NCI-H524 treated with DMSO at 0.1 percent for 48 hours (cell line): ENCODE measurements around the gene ADGRF1.
"Not testable (repeated sequence)": the region's sequence is repeated elsewhere in the genome, so short reads cannot be mapped to it uniquely, and the experiment has no call there.

Source experiments
- DNase-seq: peaks from one replicate; lab custom pipeline; 2025; lab: John Stamatoyannopoulos, UW

The ADGRF1 gene

DNA sequence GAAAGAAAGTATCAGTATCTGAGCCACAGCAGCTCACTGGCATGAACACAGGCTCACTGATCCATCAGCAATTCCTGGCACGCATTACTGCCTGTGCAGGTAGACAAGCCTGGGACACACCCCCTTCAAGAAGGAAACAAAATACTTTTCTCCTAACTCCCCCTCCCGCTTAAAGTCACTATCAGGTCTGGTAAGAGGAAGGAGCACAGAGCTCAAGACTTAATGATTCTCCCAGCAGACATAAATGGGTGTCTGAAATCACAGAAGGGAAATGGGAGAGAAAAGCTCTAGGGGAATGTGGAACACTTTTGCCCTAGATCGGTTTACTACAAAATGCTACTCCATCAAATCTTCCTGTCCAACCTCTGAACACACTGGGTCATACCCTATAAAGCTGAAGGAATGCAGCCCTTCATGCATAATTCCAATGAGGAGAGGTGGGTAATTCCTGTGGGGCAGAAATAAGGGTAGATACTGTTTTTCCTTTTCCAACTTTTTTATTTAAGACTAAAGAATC is at the start of gene ADGRF1:
Gene ADGRF1 (minus strand): TSS at position 58 of the 517 bp plus-strand sequence. CDS start 13,271 bp downstream, outside the sequence.
- no peak for DNase-seq

GRCh38 chr6:47090881-47091280 is 48.7 kb upstream of the ADGRF1 start:
- no peak for DNase-seq

- not testable (repeated sequence) for DNase-seq
Observed at GRCh38 chr6:47089473-47089872, 47.3 kb upstream of the ADGRF1 start.

GRCh38 chr6:47086051-47086770 is 44.1 kb upstream of the ADGRF1 start:
- no peak for DNase-seq

DNA sequence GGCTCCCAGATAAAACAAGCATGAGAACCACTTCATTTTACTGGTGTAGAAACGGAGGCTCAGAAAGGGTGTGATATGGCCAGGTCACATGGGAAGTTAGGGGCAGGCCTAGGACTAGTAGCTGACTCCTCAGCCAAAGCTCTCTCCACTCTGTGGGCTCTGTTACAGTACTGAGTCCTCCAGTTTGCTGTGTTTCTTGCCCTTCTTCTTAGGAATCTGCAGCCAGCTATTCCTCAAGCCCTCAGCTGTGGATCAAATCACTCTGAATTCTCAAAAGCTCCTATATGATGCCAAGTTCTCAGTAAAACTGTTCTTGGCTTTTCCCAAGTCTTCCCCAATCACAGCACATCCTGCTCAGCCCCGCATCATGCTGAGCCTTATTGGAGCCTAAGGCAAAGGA is 42.5 kb upstream of the ADGRF1 start:
- no peak for DNase-seq

GRCh38 chr6:47083586-47084047 is 41.5 kb upstream of the ADGRF1 start:
- no peak for DNase-seq

DNA sequence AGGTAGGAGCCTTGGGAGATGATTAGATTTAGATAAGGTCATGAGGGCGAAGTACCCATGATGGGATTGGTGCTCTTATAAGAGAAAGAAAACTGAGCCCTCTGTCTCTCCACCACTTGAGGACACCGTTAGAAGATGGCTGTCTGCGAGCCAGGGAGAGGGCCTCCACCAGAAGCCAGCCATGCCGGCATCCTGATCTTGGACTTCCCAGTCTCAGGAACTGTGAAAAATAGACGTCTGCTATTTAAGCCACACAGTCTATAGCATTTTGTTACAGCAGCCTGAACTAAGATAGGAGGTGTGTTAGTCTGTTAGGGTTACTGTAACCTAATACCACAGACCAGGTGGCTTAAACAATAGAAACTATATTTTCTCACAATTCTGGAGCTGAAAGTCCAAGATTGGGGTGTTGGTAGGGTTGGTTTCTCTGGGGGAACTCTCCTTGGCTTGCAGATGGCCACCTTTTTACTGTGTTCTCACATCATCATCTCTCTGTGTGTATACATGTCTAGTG is 38.0 kb upstream of the ADGRF1 start:
- no peak for DNase-seq

GRCh38 chr6:47079638-47080037 is 37.5 kb upstream of the ADGRF1 start:
- DNase-seq = no peak

GRCh38 chr6:47078991-47079390 is 36.9 kb upstream of the ADGRF1 start:
- no peak for DNase-seq

GRCh38 chr6:47076422-47077344 is 34.6 kb upstream of the ADGRF1 start:
- DNase-seq = no peak

- no peak for DNase-seq
Observed at GRCh38 chr6:47075741-47076421, 33.7 kb upstream of the ADGRF1 start.

GRCh38 chr6:47075168-47075567 is 33.0 kb upstream of the ADGRF1 start:
- DNase-seq = no peak

DNA sequence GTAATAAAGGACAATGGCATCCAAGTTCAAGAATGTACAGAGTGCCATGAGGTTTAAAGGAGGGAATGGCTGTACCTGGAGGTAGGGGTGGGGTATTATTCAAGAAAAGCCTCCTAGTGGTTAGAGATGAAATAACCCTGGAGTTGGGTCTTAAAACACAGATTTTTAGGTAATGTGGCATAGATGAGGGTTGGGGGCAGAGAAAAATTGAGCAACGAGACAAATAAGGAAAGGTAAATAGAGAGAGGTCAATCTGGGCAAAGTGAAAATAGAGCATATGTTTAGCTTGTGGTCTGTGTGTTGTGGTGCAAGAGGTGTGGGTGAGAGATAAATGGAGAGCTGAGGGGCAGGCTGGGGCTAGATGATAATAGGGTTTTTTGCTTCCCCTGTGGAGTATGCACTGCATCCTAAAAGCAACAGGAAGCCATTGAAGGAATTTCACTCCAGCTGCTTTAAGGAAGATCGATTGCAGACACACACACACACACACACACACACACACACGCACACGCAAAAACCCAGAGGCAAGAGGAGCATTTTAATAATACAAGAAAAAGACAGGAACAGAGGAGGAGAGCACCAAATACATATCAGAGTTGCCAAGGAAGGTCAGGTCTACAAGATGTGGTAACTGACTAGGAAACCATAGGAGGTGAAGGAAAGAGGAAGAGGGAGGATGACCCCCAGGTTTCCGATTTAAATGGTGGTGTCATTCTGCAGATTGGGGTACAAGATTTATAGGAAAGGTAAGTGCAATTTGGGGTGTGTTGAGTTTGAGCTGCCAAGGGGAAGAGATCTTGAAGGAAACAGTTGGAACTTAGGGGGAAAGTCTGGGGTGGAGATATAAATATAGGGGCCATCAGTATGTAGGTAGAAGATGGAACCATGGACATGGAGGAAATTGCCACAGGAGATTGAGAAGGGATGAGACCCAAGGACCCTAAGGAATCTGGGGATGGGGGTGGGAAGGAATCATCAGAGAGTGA is 31.3 kb upstream of the ADGRF1 start:
- DNase-seq = no peak

GRCh38 chr6:47072667-47073066 is 30.5 kb upstream of the ADGRF1 start:
- no peak for DNase-seq

DNA sequence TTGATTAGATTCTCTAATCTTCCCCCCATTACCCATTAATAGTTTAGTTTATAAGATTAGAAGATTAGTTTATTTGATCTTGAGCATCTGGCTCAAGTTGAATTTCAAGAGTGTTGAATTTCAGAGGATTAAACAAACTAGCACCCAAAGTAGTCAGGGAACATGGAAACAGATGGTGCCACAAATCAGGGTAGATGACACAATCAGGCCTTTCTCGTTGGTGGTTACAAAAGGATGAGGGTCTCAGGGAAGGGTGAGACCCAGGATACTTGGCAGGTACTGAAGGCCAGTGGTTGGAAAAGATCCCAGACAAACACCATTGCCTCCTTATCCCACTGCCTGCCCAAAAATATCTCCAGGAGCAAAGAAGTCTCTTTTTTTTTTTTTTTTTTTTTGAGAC is 29.5 kb upstream of the ADGRF1 start:
- DNase-seq = peak; percentile 94

DNA sequence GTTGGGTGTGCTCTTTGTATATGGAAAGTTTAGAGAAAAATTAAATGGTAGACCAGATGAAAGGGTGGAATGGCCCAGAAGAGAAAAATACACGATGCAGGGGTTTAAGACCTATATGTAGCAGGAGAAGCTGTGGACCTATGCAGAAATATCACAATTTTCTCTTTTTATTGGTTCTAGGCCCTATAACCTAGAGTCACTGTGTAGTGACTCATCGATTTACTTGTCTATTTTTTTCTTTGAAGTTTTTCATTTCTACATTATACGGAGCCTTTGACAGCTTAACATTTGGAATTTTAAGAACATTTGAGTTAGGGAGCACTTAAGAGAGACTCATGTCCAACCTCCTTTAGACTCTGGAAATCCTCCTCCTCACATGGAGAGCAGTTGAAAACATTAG is 28.3 kb upstream of the ADGRF1 start:
- DNase-seq = no peak

- DNase-seq = no peak
Observed at GRCh38 chr6:47069156-47069555, 27.0 kb upstream of the ADGRF1 start.

DNA sequence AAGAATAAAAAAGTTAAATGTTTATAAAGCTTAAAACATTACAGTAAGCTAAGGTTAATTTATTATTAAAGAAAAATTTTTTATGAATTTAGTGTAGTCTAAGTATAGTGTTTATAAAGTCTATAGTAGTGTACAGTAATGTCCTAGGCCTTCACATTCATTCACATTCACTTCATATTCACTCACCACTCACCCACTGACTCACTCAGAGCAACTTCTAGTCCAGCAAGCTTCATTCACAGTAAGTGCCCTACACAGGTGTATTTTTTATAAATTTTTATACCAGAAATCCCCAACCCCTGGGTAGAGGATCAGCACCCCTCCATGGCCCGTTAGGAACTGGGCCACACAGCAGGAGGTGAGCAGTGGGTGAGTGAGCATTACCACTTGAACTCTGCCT is 24.3 kb upstream of the ADGRF1 start:
- DNase-seq = no peak

- DNase-seq = no peak
Observed at GRCh38 chr6:47064274-47064673, 22.1 kb upstream of the ADGRF1 start.

DNA sequence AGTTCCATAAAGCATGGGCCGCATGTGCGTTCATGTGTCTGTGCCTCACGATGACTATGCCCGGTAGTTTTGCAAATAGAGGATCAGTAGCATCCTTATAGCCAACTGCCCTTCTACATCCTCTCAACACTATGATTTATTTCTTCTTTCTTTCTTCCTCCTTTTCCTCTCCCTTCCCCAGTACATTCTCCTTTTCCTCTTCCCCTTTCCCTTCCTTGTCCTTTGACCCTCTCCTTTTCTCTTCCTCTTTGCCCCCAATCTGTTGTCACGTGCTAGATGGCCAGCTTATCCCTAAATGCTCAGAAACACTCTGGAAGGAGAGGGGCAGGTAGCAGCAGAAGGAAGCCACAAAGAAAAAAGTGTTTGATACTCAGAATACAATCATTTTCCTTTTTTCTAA is 20.2 kb upstream of the ADGRF1 start:
- DNase-seq = no peak
